K562 (cell line): ENCODE results near the gene FBXO27. TPM values are rescaled to one million over a fixed set of nuclear protein-coding genes. Genes with fewer than 3 reads are reported as not detected.

Experiments
- BRCA1 ChIP-seq, 2 experiments: fragments of 450-650 bp in 1 of 2; sonication (generic) in 1 of 2; formaldehyde crosslinking in 1 of 2; IDR thresholded peaks; 2 replicates each; pipeline versions ENCODE4 v1.5.0 to v1.6.1; 2017 to 2020; ENCODE audit warnings: mild to moderate bottlenecking in 1 of 2, missing genetic modification reagents in 1 of 2
- CBX2 ChIP-seq: fragments of 200-600 bp; sonication (generic); IDR thresholded peaks from one replicate; pipeline ENCODE4 v1.6.1; 2012; ENCODE audit warnings: mild to moderate bottlenecking, low read length, inconsistent platforms; ENCODE audit not compliant: insufficient read depth, poor library complexity, severe bottlenecking
- CREB1 ChIP-seq, 2 experiments: sonication (generic) in 1 of 2; formaldehyde crosslinking in 1 of 2; IDR thresholded peaks; 2 replicates each; pipeline versions ENCODE4 v1.6.1 to v1.8.0; 2012 to 2022; ENCODE audit warnings: inconsistent platforms in 1 of 2, mild to moderate bottlenecking in 1 of 2, missing genetic modification reagents in 1 of 2, moderate library complexity in 1 of 2
- GTF2E2 ChIP-seq: fragments of 200-800 bp; sonication (Bioruptor generic); IDR thresholded peaks from 2 replicates; pipeline ENCODE4 v1.6.1; 2016; ENCODE audit warnings: missing genetic modification characterization, missing compliant biosample characterization
- LARP7 ChIP-seq: fragments of 450-650 bp; IDR thresholded peaks from 2 replicates; pipeline ENCODE4 v1.6.1; 2016
- MEIS2 ChIP-seq: fragments of 450-650 bp; IDR thresholded peaks from 2 replicates; pipeline ENCODE4 v1.6.1; 2014; ENCODE audit warnings: mild to moderate bottlenecking; ENCODE audit not compliant: partially characterized antibody
- MYNN ChIP-seq, 2 experiments: sonication (generic); formaldehyde crosslinking in 1 of 2; IDR thresholded peaks; 2 replicates each; pipeline versions ENCODE4 v1.5.0 to v1.6.1; 2016 to 2020; ENCODE audit warnings: antibody characterized with exemption in 1 of 2, missing genetic modification reagents in 1 of 2
- PHF20 ChIP-seq: fragments of 450-650 bp; IDR thresholded peaks from 2 replicates; pipeline ENCODE4 v1.6.1; 2018; ENCODE audit not compliant: partially characterized antibody
- RBFOX2 ChIP-seq: fragments of 200-400 bp; formaldehyde crosslinking; IDR thresholded peaks from 2 replicates; pipeline ENCODE4 v1.6.1; 2017; ENCODE audit warnings: low read depth, mild to moderate bottlenecking, low read length, moderate library complexity
- TOE1 ChIP-seq, 2 experiments: fragments of 450-650 bp in 1 of 2; sonication (generic) in 1 of 2; formaldehyde crosslinking in 1 of 2; IDR thresholded peaks; 2 replicates each; pipeline versions ENCODE4 v1.7.1 to v1.8.0; 2016 to 2022; ENCODE audit warnings: borderline replicate concordance in 2 of 2, mild to moderate bottlenecking in 2 of 2, antibody characterized with exemption in 1 of 2, inconsistent platforms in 1 of 2, low read depth in 1 of 2, missing genetic modification reagents in 1 of 2, moderate library complexity in 1 of 2
- TRIM24 ChIP-seq, 2 experiments: fragments of 450-650 bp; IDR thresholded peaks; 2 replicates each; pipeline ENCODE4 v1.6.1; 2016
- ZNF232 ChIP-seq: sonication (generic); formaldehyde crosslinking; IDR thresholded peaks from 2 replicates; pipeline ENCODE4 v1.8.0; 2022; ENCODE audit warnings: mild to moderate bottlenecking, missing genetic modification reagents
- polyA plus RNA-seq, 8 experiments: library from polyadenylated mRNA; depleted of rRNA in 4 of 8; stranded (reverse) in 5 of 8; unstranded in 3 of 8; fragments of >200 nt; fragmentation: Nextera tagmentation in 2 of 8; fragmentation: Illumina TruSeq in 1 of 8; extraction: Ambion mirVana in 2 of 8; extraction: Trizol in 1 of 8; gene quantifications; 2 replicates each; pipeline versions ENCODE4 v1.2.1 to v1.2.3, GENCODE V29; 2011 to 2014; ENCODE audit warnings: inconsistent platforms in 1 of 8, missing spikeins in 1 of 8
- total RNA-seq, 7 experiments: library from RNA; depleted of rRNA in 6 of 7; stranded (reverse); fragments of >200 nt in 6 of 7; fragmentation: Illumina TruSeq in 2 of 7; extraction: Trizol in 2 of 7; gene quantifications; 2 replicates each; pipeline versions ENCODE4 v1.2.1 to v1.2.3, GENCODE V29; 2011 to 2021; ENCODE audit warnings: low replicate concordance in 1 of 7
- TF ChIP-seq, protein P1 (sequence below): fragments of 450-650 bp; IDR thresholded peaks from 2 replicates; pipeline ENCODE4 v1.6.1; 2014; ENCODE audit warnings: low read depth, mild to moderate bottlenecking, moderate library complexity, borderline replicate concordance
- TF ChIP-seq, protein P2 (sequence below): fragments of 250-450 bp; sonication (Bioruptor Pico); IDR thresholded peaks from 2 replicates; pipeline ENCODE4 v1.8.0; 2022; ENCODE audit warnings: moderate library complexity, mild to moderate bottlenecking, inconsistent platforms
- TF ChIP-seq, protein P3 (sequence below): sonication (generic); formaldehyde crosslinking; IDR thresholded peaks from 2 replicates; pipeline ENCODE4 v1.8.1; 2022; ENCODE audit warnings: missing genetic modification reagents
- TF ChIP-seq, protein P4 (sequence below): fragments of 250-450 bp; sonication (Bioruptor Pico); IDR thresholded peaks from 2 replicates; pipeline ENCODE4 v1.9.0; 2021; ENCODE audit warnings: mild to moderate bottlenecking, inconsistent platforms
- TF ChIP-seq, protein P5 (sequence below): fragments of 250-450 bp; sonication (Bioruptor Pico); IDR thresholded peaks from 2 replicates; pipeline ENCODE4 v1.6.1; 2021; ENCODE audit warnings: mild to moderate bottlenecking

FBXO27 gene
- total and polyA plus RNA-seq, 9 of the 15 experiments (the other 6 are each of a cell fraction or from before 2014, with no cell fraction given) = 1.8 to 11.0 (median 6.3) TPM

DNA sequence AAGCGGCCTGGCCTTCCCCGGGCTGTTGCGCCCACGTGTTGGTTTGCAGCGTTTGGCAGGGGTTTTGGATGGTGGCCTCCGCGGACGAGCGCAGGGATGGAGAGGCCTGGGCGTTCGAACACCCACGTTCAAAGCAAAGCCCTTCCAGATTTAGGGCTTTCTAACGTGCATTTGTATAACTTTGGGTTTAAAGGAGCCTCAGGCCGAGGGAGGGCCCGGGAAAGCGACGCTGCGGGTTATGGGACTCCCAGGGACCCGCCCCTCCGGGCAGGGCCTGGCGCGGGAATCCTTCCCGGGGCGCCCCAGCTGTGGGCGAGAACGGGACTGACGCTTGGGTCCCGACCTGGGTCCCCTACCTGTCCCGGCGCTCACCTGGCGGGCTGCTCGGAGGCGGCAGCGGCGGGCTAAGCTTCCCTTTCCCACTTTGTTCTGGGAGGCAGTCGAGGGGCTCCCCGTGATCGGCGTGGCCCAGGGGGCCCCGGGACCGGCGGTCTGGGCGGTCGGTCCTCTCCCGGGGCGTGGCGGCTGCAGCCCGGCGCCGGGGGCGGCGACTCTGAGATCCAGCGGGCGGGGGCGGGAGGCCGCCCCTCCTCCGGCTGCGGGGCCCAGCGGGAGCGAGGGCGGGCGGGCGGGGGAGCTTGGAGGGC lies 57.0 kb downstream of the FBXO27 start, which contains the start of gene FBXO17 (continued):
- TF ChIP-seq TOE1 (IDR thresholded peaks at IDR 0.05; ENCODE audit: borderline replicate concordance) (no peak), TOE1 (CRISPR knock-in tag; IDR thresholded peaks at IDR 0.05; ENCODE audit: borderline replicate concordance, low read depth) (no peak), MEIS2 (no peak), GTF2E2 (tag) (no peak), RBFOX2 (peak; percentile 75), PHF20 (no peak), BRCA1 (IDR thresholded peaks at IDR 0.05) (no peak), BRCA1 (CRISPR knock-in tag; IDR thresholded peaks at IDR 0.05) (no peak), CREB1 (IDR thresholded peaks at IDR 0.05) (no peak), CREB1 (CRISPR knock-in tag; IDR thresholded peaks at IDR 0.05) (no peak), ZNF232 (CRISPR knock-in tag) (no peak), MYNN (IDR thresholded peaks at IDR 0.05) (no peak), MYNN (CRISPR knock-in tag; IDR thresholded peaks at IDR 0.05) (no peak), TRIM24 (IDR thresholded peaks at IDR 0.05) (no peak), CBX2 (no peak), LARP7 (no peak)
- TF ChIP-seq, protein P1, sequence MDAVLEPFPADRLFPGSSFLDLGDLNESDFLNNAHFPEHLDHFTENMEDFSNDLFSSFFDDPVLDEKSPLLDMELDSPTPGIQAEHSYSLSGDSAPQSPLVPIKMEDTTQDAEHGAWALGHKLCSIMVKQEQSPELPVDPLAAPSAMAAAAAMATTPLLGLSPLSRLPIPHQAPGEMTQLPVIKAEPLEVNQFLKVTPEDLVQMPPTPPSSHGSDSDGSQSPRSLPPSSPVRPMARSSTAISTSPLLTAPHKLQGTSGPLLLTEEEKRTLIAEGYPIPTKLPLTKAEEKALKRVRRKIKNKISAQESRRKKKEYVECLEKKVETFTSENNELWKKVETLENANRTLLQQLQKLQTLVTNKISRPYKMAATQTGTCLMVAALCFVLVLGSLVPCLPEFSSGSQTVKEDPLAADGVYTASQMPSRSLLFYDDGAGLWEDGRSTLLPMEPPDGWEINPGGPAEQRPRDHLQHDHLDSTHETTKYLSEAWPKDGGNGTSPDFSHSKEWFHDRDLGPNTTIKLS = 0 out of 2 replicates have a peak, but pooled peaks have one; percentile 35
- TF ChIP-seq, protein P2, sequence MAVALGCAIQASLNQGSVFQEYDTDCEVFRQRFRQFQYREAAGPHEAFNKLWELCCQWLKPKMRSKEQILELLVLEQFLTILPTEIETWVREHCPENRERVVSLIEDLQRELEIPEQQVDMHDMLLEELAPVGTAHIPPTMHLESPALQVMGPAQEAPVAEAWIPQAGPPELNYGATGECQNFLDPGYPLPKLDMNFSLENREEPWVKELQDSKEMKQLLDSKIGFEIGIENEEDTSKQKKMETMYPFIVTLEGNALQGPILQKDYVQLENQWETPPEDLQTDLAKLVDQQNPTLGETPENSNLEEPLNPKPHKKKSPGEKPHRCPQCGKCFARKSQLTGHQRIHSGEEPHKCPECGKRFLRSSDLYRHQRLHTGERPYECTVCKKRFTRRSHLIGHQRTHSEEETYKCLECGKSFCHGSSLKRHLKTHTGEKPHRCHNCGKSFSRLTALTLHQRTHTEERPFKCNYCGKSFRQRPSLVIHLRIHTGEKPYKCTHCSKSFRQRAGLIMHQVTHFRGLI (CRISPR knock-in tag) = no peak
- TF ChIP-seq, protein P3, sequence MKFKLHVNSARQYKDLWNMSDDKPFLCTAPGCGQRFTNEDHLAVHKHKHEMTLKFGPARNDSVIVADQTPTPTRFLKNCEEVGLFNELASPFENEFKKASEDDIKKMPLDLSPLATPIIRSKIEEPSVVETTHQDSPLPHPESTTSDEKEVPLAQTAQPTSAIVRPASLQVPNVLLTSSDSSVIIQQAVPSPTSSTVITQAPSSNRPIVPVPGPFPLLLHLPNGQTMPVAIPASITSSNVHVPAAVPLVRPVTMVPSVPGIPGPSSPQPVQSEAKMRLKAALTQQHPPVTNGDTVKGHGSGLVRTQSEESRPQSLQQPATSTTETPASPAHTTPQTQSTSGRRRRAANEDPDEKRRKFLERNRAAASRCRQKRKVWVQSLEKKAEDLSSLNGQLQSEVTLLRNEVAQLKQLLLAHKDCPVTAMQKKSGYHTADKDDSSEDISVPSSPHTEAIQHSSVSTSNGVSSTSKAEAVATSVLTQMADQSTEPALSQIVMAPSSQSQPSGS (CRISPR knock-in tag) = no peak
- TF ChIP-seq, protein P4, sequence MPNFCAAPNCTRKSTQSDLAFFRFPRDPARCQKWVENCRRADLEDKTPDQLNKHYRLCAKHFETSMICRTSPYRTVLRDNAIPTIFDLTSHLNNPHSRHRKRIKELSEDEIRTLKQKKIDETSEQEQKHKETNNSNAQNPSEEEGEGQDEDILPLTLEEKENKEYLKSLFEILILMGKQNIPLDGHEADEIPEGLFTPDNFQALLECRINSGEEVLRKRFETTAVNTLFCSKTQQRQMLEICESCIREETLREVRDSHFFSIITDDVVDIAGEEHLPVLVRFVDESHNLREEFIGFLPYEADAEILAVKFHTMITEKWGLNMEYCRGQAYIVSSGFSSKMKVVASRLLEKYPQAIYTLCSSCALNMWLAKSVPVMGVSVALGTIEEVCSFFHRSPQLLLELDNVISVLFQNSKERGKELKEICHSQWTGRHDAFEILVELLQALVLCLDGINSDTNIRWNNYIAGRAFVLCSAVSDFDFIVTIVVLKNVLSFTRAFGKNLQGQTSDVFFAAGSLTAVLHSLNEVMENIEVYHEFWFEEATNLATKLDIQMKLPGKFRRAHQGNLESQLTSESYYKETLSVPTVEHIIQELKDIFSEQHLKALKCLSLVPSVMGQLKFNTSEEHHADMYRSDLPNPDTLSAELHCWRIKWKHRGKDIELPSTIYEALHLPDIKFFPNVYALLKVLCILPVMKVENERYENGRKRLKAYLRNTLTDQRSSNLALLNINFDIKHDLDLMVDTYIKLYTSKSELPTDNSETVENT (CRISPR knock-in tag) = no peak
- TF ChIP-seq, protein P5, sequence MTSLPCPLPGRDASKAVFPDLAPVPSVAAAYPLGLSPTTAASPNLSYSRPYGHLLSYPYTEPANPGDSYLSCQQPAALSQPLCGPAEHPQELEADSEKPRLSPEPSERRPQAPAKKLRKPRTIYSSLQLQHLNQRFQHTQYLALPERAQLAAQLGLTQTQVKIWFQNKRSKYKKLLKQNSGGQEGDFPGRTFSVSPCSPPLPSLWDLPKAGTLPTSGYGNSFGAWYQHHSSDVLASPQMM (CRISPR knock-in tag) = no peak
